ENCODE data around the gene CFAP210. TPM values are rescaled to one million over a fixed set of nuclear protein-coding genes. Genes with fewer than 3 reads are reported as not detected.

CFAP210 gene
- total RNA-seq, 1 experiment from 2014 or later = 0.20 TPM

- TF ChIP-seq, protein P1, sequence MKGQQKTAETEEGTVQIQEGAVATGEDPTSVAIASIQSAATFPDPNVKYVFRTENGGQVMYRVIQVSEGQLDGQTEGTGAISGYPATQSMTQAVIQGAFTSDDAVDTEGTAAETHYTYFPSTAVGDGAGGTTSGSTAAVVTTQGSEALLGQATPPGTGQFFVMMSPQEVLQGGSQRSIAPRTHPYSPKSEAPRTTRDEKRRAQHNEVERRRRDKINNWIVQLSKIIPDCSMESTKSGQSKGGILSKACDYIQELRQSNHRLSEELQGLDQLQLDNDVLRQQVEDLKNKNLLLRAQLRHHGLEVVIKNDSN (CRISPR knock-in tag; IDR thresholded peaks at IDR 0.05) = no peak
- TF ChIP-seq CDX4 (CRISPR knock-in tag; IDR thresholded peaks at IDR 0.05; ENCODE audit: borderline replicate concordance) = no peak
- no peak for TF ChIP-seq PRRX2 (CRISPR knock-in tag; IDR thresholded peaks at IDR 0.05)
- TF ChIP-seq IRF2 (CRISPR knock-in tag; IDR thresholded peaks at IDR 0.05; ENCODE audit: borderline replicate concordance, low read depth) = no peak
- TF ChIP-seq SOX15 (CRISPR knock-in tag; IDR thresholded peaks at IDR 0.05) = no peak
- no peak for TF ChIP-seq SMAD3 (CRISPR knock-in tag; IDR thresholded peaks at IDR 0.05; ENCODE audit: borderline replicate concordance)
- TF ChIP-seq GABPB1 (CRISPR knock-in tag; IDR thresholded peaks at IDR 0.05) = no peak
- no peak for TF ChIP-seq NFE2L1 (CRISPR knock-in tag; IDR thresholded peaks at IDR 0.05)
- TF ChIP-seq ELF4 (CRISPR knock-in tag; IDR thresholded peaks at IDR 0.05; ENCODE audit: low read depth) = no peak
- TF ChIP-seq, protein P2, sequence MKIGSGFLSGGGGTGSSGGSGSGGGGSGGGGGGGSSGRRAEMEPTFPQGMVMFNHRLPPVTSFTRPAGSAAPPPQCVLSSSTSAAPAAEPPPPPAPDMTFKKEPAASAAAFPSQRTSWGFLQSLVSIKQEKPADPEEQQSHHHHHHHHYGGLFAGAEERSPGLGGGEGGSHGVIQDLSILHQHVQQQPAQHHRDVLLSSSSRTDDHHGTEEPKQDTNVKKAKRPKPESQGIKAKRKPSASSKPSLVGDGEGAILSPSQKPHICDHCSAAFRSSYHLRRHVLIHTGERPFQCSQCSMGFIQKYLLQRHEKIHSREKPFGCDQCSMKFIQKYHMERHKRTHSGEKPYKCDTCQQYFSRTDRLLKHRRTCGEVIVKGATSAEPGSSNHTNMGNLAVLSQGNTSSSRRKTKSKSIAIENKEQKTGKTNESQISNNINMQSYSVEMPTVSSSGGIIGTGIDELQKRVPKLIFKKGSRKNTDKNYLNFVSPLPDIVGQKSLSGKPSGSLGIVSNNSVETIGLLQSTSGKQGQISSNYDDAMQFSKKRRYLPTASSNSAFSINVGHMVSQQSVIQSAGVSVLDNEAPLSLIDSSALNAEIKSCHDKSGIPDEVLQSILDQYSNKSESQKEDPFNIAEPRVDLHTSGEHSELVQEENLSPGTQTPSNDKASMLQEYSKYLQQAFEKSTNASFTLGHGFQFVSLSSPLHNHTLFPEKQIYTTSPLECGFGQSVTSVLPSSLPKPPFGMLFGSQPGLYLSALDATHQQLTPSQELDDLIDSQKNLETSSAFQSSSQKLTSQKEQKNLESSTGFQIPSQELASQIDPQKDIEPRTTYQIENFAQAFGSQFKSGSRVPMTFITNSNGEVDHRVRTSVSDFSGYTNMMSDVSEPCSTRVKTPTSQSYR (CRISPR knock-in tag; IDR thresholded peaks at IDR 0.05) = no peak
- no peak for TF ChIP-seq GTF2I (CRISPR knock-in tag; conservative IDR thresholded peaks at IDR 0.05)
These were observed 23.3 kb downstream of the CFAP210 start (continued) for GRCh38 chr2:169670937-169671336.

DNA sequence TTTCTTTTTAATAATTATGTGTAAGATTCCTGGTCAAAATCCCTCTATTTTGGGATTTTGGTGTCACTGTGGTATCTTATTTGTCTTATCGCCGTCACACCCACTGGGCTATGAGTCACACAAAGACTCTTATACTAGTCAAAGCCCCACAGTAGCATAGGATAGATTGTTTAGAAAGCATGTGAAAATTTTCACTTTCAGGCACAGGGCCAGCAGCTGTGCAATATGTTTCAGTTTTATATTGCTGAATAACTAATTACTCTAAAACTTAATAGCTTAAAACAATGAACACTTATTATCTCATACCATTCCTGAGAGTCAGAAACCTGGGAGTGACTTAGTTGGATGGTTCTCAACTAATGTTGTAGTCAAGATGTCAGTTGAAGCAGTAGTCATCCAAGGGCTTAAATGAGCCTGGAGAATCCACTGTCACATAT lies 24.0 kb downstream of the CFAP210 start:
- POLR2A ChIA-PET = no interaction called here
- Mint-ChIP-seq H3K36me3 (no peaks in the 10 kb centered on the region), H3K4me3 (no peak overlapping the region), H3K27ac (no peak overlapping the region), H3K27me3 (ENCODE audit: low read depth) (peaks cover 2% of the 10 kb centered on the region; the same call in 1 of the 2 replicates), H3K9me3 (no peaks in the 10 kb centered on the region), H3K4me1 (no peaks in the 10 kb centered on the region; the same call in 1 of the 2 replicates)
- DNase-seq (ENCODE audit: low spot score) = no peak
- no peak for ATAC-seq
- CTCF ChIA-PET = no interaction called here
- TF ChIP-seq ZNF317 (CRISPR knock-in tag; IDR thresholded peaks at IDR 0.05; ENCODE audit: borderline replicate concordance, low read depth) = no peak
- TF ChIP-seq PRRX2 (CRISPR knock-in tag; IDR thresholded peaks at IDR 0.05) = no peak
- no peak for TF ChIP-seq GTF2I (CRISPR knock-in tag; conservative IDR thresholded peaks at IDR 0.05)
- TF ChIP-seq ZNF532 (CRISPR knock-in tag; IDR thresholded peaks at IDR 0.05; ENCODE audit: borderline replicate concordance) = no peak
- TF ChIP-seq NR1H2 (CRISPR knock-in tag; IDR thresholded peaks at IDR 0.05) = no peak
- TF ChIP-seq ATF1 (CRISPR knock-in tag; IDR thresholded peaks at IDR 0.05) = no peak
- TF ChIP-seq, protein P1 (CRISPR knock-in tag; IDR thresholded peaks at IDR 0.05) = no peak
- no peak for TF ChIP-seq NFE2L1 (CRISPR knock-in tag; IDR thresholded peaks at IDR 0.05)
- no peak for TF ChIP-seq ZNF512 (CRISPR knock-in tag; IDR thresholded peaks at IDR 0.05; ENCODE audit: borderline replicate concordance)
- TF ChIP-seq GABPB1 (CRISPR knock-in tag; IDR thresholded peaks at IDR 0.05) = no peak
- no peak for TF ChIP-seq TP53 (CRISPR knock-in tag; IDR thresholded peaks at IDR 0.05)
- no peak for TF ChIP-seq ATF6 (CRISPR knock-in tag; IDR thresholded peaks at IDR 0.05)
- TF ChIP-seq IRF1 (CRISPR knock-in tag; IDR thresholded peaks at IDR 0.05) = no peak
- TF ChIP-seq, protein P3, sequence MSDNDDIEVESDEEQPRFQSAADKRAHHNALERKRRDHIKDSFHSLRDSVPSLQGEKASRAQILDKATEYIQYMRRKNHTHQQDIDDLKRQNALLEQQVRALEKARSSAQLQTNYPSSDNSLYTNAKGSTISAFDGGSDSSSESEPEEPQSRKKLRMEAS (CRISPR knock-in tag; IDR thresholded peaks at IDR 0.05) = no peak
- no peak for TF ChIP-seq IRF2 (CRISPR knock-in tag; IDR thresholded peaks at IDR 0.05; ENCODE audit: borderline replicate concordance, low read depth)
